HG02938 (cell line): ENCODE results near the gene CYB561D1.

Source experiments
- ATAC-seq: cut with Tn5 transposase; IDR thresholded peaks from one replicate; pipeline ENCODE4 v1.9.1; 2021; ENCODE audit warnings: mild to moderate bottlenecking, moderate library complexity; ENCODE audit not compliant: unreplicated experiment

The CYB561D1 gene

DNA sequence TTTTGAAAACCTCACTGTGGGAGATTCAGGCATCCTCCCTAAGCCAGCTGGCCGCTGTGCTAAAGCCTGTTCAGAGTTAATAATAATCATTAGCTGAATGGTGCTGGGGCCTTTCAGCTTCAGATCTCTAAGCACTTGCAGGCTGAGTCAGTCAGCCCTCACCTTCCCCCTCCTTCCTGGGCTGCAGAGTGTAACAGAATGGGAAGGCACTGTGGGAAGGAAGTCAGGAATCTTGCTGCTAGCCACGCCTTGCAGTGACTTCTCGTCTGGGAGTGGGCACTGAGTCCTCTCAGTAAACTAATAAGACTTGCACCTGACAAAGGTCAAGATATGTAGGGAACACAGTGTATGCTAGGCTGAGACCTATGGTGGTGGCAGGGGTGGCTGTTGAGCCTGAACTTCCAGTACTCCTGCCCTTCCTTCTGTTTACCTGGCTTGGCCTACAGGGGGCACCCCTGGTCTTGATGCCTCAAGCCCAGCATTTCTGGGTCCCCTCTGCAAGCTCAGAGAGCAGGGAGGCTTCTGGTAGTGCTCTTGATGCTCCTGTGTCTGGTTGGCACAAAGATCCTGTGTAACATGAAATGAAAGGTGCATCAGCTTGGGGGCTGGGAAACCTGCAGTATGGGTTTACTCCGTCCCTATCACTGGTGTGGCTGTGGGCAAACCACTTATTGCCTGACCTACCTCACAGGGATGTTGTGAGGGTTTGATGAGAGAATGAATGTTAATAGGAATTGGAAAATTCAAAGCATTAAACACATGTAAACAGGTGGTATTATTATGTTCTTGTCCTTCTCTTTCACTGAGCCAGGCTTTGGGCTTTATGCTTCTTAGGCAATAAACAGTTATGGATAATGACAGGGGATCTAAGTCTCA lies 6.0 kb downstream of the CYB561D1 start:
- no peak for ATAC-seq

GRCh38 chr1:109500941-109501381 lies 7.1 kb downstream of the CYB561D1 start:
- no peak for ATAC-seq

DNA sequence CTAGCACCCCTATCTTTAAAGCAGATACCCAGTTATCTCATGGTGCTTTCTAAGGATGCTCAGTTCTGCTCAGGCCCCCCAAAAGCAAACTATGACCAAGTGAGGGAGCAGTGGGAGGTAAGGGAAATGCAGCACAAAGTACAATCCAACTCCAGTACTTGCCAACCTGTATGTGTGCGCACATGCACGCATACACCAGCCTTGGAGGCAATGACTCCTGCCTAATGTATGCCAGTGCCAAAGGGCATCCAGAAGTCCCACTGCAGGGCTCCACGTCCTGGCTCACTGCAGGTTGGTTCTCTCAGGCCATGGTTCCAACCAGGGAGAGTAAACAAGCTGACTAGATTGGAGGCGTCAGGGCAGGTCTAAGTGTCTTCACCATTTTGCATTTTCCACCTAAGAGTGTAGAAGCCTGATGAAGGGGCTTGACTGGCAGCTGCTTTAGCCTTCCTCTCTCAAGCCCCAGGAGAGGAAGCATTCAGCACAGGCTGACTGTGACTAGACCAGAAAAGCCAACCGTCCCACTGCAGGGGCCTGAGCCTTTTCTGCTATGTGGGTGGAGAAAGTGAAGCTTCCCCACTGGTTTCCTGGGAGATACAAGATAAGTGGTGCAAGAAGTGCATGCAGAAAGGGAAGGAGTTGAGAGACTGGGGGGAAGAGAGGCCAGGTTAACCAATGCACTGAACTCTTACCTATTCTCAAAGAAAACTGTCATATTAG lies 7.9 kb downstream of the CYB561D1 start:
- ATAC-seq: no peak

GRCh38 chr1:109502364-109502851 lies 8.5 kb downstream of the CYB561D1 start:
- ATAC-seq: no peak

DNA sequence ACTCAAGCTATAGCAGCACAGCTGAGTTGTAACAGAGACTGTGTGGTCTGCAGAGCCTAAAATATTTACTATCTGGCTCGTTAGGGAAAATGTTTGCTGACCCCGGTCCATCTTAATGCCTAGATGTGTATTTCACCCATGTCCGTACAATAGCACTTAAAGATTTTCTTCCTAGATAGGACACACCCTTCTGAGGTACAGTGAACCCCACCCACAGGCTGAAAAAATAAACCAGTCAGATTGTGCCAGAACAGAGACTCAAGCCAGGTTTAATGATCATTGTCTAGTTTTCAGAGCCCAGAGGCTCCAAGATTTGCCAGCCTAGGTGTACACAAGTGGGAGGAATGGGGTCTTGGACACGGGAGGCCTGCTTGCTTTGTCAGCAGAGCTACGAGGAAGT lies 10.0 kb downstream of the CYB561D1 start:
- no peak for ATAC-seq

DNA sequence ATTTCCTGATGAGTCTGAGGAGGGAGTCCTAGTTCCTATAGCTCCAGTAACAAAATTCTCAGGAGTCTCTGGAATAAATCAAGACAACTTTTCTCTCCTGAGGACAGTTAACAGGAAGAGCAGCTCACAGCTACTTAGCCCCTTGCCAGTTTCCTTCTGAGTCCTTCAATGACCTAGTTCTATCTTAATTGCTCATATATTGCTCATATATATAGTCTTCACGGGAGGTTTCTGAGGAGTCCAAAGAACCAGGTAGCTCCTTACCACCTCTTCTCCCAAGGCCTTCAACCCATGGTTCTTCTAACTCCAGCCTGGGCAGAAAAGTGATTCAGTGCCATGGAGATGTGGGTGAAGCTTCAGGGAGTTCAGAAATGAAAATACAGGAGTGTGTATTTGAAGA lies 11.1 kb downstream of the CYB561D1 start:
- no peak for ATAC-seq

GRCh38 chr1:109508001-109508872 lies 14.3 kb downstream of the CYB561D1 start:
- ATAC-seq: no peak

GRCh38 chr1:109508873-109509175 lies 14.9 kb downstream of the CYB561D1 start:
- ATAC-seq: no peak

- no peak for ATAC-seq
Measured at GRCh38 chr1:109509176-109510134, 15.6 kb downstream of the CYB561D1 start, which contains the start of gene AMIGO1. Gene AMIGO1, minus strand, starts transcription at chr1:109509727. Its CDS starts 815 bp downstream, at chr1:109508912.

- no peak for ATAC-seq
Measured at GRCh38 chr1:109513110-109513710, 19.3 kb downstream of the CYB561D1 start.

- ATAC-seq: no peak
Measured at GRCh38 chr1:109514846-109515245, 21.0 kb downstream of the CYB561D1 start.

- ATAC-seq: no peak
Measured at GRCh38 chr1:109516872-109517271, 23.0 kb downstream of the CYB561D1 start.

DNA sequence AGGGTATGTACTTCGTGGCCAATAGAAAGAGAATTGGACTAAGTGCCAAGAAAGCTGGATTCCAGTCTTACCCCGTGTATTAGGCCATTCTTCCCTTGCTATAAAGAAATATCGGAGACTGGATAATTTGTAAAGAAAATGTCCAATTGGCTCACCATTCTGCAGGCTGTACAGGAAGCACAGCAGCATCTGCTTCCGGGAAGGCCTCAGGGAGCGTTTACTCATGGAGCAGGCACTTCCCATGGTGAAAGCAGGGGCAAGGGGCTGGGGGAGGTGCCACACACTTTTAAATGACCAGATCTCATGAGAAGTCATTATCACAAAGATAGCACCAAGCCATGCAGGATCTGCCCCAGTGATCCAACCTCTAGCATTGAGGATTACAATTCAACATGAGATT lies 23.4 kb downstream of the CYB561D1 start:
- ATAC-seq: no peak

GRCh38 chr1:109521002-109521951 lies 27.4 kb downstream of the CYB561D1 start:
- ATAC-seq: no peak

DNA sequence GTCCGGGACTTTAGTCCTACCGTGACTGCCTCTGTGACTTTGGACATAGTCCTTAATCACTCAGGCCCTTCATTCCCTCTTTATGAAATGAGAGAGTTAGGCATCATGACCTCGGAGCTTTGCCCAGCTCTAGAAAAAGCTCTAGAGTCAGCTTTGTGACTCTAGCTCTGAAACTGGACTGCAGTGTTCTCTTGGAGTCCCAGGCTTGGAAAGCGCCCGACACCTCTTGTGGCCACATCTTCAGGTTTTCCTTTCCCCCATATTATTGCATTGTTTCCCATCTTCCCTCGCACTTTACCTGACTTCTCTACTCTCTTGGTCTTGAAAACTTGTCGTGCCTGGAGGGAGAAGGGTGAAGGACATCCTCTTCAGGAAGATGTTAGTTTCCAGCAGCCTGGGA lies 28.1 kb downstream of the CYB561D1 start:
- ATAC-seq: no peak

DNA sequence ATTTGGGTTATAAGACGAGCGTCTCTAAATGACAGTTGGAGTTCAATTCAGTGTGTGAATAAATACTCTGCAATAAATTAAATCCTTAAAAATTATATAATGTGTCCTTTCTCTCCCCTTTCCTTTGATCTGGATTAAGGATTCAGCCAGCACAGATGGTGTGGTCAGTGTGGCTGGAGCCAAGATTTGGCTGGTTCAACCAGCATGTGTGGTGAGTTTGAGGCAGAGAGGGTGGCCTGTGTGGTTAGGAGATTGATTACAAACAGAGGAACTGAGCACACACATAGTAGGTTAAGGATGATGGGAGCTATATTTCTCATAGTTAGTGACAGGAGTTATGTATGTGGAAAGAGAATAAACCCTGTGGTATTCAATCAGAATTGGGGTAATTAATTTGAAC lies 29.8 kb downstream of the CYB561D1 start:
- ATAC-seq: no peak

- ATAC-seq: no peak
Measured at GRCh38 chr1:109527098-109527811, 33.4 kb downstream of the CYB561D1 start.
